OCI-LY3 (cell line): ENCODE data around the gene ENTPD7.

Experiments
- CTCF ChIP-seq: fragments of 200-600, 300-600 bp; sonication (generic); IDR thresholded peaks from 2 replicates; pipeline ENCODE4 v1.5.1; 2014; ENCODE audit warnings: antibody characterized with exemption, low read length, low read depth
- EZH2phosphoT487 ChIP-seq: fragments of 200-600 bp; shearing (Covaris generic); IDR thresholded peaks from 2 replicates; pipeline ENCODE4 v1.6.1; 2018; ENCODE audit warnings: antibody characterized with exemption, mixed run types, low read depth

GRCh38 chr10:99731306-99732032, 72.2 kb downstream of the ENTPD7 start:
- no peak for TF ChIP-seq EZH2phosphoT487
- TF ChIP-seq CTCF, result no peak
